G401 (cell line): ENCODE measurements around the gene AHI1. TPM values are rescaled to one million over a fixed set of nuclear protein-coding genes. Genes with fewer than 3 reads are reported as not detected.
"Not testable (repeated sequence)": the region's sequence is repeated elsewhere in the genome, so short reads cannot be mapped to it uniquely, and the experiment has no call there.

Experiments
- DNase-seq: peaks from one replicate; pipeline ENCODE4 v3.0.0-alpha.2; 2015; ENCODE audit warnings: low spot score
- in situ Hi-C: cut with HindIII; loops from 2 replicates; pipeline ENCODE4 v1.10.0; 2016; ENCODE audit warnings: low sequenced_read_pairs, mixed read lengths
- total RNA-seq: library from RNA; depleted of rRNA; stranded (reverse); fragments of >200 nt; shearing (Covaris generic); gene quantifications from 2 replicates; pipeline ENCODE4 v1.2.3, GENCODE V29; 2014

The AHI1 gene
- total RNA-seq, 1 experiment from 2014 or later: 9.9 TPM

DNA sequence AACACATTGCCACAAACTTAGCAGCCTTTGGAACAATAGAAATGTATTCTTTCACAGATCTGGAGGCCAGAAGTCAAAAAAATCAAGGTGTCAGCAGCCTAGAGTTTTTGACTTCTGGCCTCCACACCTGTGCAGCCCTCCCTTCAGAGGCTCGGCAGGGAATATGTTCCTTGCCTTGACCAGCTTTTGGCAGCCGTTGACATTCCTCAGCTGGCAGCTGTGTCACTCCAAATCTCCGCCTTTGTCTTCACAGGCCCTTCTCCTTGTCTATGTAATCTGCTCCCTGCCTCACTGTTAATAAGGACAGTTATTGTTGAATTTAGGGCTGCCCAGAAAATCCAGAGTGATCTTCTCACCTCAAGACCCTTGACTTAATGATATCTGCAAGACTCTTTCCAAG lies 17.2 kb upstream of the AHI1 start:
- in situ Hi-C loops: no loop called here
- DNase-seq: no peak

DNA sequence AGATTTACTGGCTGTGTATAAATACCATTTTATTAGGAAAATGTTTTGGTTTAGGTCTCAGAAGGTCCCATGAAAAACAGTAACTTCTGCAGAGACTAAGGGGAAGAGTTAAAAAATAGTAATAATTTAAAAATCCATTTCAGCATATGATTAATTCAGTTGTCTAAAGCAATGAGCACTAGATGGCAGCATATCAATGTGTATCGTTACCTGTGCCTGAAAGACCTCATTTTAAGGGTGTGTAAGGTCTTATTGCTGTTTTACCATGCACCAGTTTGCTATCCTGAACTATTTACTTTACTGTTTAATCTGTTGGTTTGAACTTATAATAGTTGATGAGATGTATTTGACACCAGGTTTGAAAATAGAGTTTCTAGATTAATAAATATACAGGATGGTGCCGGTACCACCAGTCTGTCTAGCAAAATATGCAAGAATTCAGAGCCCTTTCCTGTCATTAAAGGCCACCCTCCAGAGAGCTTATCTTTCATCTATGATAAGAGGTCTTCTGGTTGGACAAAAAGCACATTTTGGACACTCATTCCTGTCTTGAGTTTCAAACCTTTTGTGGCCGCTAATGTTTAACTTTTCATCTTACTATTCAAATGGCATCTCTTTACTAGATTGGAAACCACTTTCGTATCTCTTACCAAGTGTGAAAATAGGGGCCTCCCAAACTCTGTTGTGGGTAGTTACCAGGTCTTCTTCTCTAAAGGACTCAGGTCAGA lies 8.9 kb upstream of the AHI1 start:
- peak; percentile 68 for DNase-seq
- in situ Hi-C loops: no loop called here

DNA sequence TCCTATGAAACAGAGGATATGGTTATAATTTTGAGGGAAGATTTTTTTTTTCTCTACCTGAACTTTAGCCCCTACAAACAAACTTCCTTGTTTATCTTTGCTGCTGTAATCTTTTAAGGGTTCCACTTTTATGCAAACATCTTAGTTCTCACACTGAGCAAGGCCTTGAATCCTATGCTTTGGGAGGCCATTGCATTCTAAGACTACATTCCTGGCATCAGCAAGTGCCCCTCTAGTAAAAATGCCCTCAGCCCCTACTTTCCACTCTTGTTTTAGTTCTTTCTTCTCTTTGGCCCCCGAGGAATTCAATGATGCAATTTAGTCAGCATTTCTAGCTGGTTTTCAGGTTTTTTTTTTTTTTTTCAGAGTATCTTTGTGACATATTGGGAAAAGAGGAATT lies 8.1 kb upstream of the AHI1 start:
- in situ Hi-C loops: no loop called here
- no peak for DNase-seq

DNA sequence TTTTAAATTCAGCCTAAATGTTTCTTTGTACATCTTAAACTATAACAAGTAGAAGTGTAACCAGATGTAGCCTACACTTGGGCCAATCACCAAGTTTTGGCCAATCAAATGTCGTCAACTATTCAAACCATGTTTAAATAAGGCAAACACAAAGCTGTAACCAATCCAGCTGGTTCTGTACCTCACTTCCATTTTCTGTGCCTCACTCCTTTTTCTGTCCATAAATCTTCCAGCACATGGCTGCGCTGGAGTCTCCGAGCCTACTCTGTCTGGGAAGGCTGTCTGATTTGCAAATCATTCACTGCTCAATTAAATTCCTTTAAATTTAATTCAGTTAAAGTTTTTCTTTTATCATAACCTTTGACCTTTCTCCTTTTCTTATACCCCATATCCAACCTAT lies 7.7 kb upstream of the AHI1 start:
- no peak for DNase-seq
- in situ Hi-C loops: no loop called here

GRCh38 chr6:135504734-135505133 lies 7.2 kb upstream of the AHI1 start:
- in situ Hi-C loops: no loop called here
- DNase-seq: no peak

DNA sequence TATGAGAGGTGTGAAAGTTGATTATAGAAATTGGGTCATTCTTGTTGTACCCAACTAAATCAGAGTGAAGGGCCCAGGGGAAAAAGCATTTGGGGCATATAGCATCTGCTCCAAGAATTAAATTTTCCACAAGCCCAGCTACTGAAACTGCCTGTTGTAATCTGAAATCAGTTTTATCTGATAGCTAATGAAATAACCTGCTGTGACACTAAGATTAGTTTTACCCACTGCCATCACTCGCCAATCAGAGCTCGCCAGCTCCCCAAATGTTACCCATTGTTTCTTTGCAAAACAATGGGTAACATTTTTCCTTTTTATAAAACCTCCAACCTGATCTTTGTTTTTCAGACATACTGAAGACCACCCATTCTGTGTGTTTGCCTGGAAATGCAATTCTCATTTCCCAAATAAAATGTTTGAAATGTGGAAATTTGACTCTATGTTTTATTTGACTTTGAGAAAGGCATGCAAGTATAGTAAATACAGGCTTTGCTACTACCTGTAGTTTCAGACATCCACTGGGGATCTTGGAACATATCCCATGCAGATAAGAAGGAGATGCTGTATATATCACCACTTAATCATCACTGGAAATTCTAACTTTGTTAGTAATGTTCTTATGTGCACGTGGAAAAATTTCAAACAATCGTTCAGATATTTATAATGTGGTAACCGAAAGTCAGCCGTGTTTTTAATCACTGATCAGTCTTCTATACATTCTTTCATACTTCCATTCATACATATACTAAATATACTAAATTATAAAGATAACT lies 6.3 kb upstream of the AHI1 start:
- in situ Hi-C loops: no loop called here
- DNase-seq: no peak

DNA sequence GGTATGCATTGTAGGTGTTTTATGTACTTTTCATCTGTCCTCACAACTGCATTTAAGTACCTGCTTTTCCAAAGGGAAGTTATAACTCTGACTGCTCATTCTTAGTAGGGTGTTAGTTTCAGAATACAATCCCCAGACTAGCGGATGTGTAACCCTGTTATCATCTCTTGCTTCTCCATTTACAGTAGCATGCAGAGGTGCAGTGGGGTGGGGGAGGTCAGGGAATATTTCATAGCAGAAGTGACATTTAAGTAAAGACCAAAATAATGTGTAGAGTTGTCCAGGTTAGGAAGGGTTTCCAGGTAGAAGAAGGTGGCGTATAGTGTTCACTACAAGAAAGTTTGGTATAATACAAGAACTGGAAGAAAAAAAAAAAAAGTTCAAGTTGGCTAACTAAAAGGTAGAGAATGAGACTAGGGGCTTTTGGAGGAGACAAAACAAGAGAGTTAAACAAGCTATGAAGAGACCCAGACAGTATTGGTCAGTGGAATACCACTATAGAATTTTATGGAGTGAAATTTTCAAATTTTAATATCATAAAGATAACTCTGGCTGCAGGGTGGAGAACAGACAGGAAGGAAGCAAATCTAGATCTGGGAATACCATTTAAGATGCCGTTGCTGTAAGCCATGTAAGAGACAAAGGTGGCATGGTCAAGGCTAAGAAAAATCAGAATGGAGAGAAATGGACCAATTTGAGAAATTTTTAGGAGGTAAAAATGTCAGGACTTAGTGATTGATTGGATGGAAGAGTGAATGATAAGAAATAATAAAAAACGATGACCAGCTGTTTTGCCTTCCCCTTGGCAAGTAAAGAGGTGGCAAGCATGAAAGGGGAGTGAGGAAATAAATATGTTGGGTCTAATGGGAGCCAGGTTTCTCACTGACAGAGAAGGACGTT lies 2.2 kb upstream of the AHI1 start:
- DNase-seq: no peak
- in situ Hi-C loops: no loop called here

- peak; percentile 88 for DNase-seq
Observed at GRCh38 chr6:135498185-135498841, 773 bp upstream of the AHI1 start.

GRCh38 chr6:135496800-135497411 lies 634 bp downstream of the AHI1 start:
- in situ Hi-C loops: no loop called here
- peak; percentile 41 for DNase-seq

More at GRCh38 chr6:135498185-135498841, 773 bp upstream of the AHI1 start:
- in situ Hi-C loops: no loop called here

DNA sequence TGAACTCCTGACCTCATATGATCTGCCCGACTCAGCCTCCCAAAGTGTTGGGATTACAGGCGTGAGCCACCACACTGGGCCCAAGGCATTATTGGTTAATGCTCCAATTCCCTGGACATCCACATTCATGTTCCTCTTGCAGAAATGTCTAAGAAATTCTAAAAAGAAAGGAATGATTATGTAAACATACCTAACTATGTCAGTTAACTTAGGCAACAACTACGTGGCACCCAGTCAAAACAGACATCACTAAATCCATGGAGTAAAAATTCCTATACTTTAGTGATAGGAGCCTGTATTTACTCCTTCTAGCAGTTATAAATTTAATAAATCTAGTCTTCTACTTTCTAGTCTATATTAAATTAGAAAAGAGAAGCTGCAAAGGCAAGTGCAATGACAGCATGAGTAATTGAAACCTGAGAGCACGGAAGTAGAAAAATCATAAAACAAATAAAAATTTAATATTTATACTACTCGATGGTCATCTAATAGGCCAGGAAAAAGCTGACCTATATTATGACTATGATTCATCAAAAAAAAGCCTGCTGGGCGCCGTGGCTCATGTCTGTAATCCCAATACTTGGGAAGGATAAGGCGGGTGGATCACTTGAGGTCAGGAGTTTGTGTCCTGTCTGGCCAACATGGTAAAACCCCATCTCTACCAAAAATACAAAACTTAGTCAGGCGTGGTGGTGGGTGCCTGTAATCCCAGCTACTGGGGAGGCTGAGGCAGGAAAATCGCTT lies 4.2 kb downstream of the AHI1 start:
- DNase-seq: no peak
- in situ Hi-C loops: no loop called here

GRCh38 chr6:135490381-135490780 lies 7.2 kb downstream of the AHI1 start:
- in situ Hi-C loops: no loop called here
- DNase-seq: no peak

DNA sequence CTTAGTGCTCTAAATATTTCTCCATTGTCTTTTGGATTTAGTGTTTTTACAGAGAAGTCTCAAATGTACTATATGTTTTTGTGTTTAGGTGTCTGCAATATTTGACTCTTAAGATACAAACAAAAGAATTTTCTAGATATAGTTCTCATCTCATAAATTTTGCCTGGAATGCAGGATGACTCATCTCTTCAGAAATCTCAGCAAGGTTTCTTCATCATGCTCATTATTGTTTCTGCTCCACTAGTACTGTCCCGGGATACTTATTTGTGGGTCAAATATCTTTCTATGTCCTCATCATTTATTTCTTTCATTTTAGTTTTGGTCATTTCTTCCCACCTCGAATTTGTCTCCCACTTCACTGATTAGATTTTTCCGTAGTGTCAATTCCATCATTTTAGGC lies 9.5 kb downstream of the AHI1 start:
- in situ Hi-C loops: no loop called here
- DNase-seq: no peak

DNA sequence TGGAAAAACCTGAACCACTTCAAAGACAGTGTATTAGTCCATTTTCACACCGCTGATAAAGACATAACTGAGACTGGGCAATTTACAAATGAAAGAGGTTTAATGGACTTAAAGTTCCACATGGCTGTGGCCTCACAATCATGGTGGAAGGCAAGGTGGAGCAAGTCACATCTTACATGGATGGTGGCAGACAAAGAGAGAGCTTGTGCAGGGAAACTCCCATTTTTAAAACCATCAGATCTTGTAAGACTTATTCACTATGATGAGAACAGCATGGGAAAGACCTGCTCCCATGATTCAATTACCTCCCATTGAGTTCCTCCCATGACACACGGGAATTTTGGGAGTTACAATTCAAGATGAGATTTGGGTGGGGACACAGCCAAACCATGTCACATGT lies 13.6 kb downstream of the AHI1 start:
- DNase-seq, in situ Hi-C loops: not testable (repeated sequence)

- in situ Hi-C loops: no loop called here
- no peak for DNase-seq
Observed at GRCh38 chr6:135481783-135482369, 15.7 kb downstream of the AHI1 start.

DNA sequence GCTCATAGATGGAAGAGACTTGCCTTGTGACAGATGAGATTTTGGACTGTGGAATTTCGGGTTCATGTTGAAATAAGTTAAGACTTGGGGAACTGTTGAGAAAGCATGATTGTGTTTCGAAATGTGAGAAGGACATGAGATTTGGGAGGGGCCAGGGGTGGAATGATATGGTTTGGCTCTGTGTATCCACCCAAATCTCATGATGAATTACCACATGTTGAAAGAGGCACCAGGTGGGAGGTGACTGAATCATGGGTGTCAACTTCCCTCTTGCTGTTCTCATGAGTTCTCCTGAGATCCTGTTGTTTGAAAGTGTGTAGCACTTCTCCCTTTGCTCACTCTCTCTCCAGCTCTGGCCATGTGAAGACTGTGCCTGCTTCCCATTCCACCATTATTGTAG lies 17.9 kb downstream of the AHI1 start:
- DNase-seq: no peak

DNA sequence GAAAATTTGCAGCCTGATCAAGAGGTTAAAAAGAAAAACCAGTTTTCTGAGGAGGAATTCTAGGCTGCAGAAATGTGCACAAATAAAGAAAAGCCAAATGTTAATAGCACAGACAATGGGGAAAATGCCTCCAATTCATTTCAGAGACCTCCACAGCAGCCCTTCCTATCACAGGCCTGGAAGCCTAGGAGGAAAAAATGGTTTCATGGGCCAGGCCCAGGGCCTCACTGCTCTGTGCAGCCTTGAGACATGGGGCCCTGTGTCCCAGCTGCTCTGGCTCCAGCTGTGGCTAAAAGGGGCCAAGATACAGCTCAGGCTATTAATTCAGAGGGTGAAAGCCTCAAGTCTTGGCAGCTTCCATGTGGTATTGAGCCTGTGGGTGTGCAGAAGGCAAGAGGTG lies 18.9 kb downstream of the AHI1 start:
- DNase-seq: no peak
- in situ Hi-C loops: no loop called here

More for the DNA sequence above, 17.9 kb downstream of the AHI1 start:
- in situ Hi-C loops: no loop called here

DNA sequence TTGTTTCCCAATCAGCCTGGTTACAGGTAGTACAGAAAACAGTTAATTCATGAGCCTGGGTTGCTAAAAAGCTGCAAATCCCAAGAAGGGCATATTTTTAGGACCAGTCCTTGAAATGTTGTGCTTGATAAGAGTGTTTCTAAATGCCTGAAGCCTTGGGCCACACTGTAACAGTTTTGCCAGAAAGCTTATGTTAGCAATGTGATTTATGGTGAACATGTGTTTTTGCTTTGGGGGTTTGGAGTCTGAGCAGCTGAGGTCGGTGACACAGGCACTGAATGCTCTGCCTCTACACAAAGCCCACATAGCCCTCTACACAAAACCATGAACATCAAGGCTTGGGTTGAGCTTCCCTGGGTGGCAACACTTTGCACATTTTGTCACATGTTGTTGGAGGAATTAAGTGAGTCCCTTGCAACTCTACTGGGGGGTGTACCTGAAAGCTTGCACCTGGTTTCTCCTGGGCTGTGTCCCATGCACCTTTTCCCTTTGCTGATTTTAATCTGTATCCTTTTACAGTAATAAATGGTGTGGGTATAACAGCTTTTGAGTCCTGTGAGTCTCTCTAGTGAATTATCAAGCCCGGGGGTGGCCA lies 22.2 kb downstream of the AHI1 start:
- no peak for DNase-seq
- in situ Hi-C loops: no loop called here

DNA sequence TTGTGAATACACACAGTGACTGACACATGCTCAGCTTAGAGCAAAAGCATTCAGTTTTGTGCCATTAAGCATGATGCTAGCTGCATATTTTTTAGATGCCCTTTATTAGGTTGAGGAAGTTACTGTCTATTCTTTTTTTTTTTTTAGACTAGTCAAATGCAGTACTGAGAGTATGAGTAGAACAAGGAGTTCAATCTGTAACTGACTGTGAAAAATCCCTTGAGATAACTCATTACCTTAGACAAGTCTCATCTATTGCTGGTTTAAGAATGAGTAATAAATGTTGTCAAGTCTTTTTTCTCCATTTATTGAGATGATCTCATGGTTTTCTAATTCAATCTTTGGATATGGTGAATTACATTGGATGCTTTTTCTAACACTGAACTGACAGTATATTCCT lies 23.2 kb downstream of the AHI1 start:
- no peak for DNase-seq
- in situ Hi-C loops: no loop called here
